PC-9 (cell line): ENCODE results near the gene CPXM2. TPM values are rescaled to one million over a fixed set of nuclear protein-coding genes. Genes with fewer than 3 reads are reported as not detected.

Experiments used
- BruUV-seq: library from RNA; stranded (reverse); fragments of 400-500 nt; replicated peaks from 2 replicates; lab custom pipeline; 2021; lab: Mats Ljungman, UMichigan
- CTCF ChIA-PET: fragments of 300-600 bp; sonication (Branson Sonifier 250); formaldehyde crosslinking; loops from one replicate; lab custom pipeline; 2022; ENCODE audit warnings: antibody characterized with exemption; lab: Charles Lee
- POLR2A ChIA-PET: fragments of 300-600 bp; sonication (Branson Sonifier 250); formaldehyde crosslinking; loops from one replicate; lab custom pipeline; 2022; ENCODE audit warnings: antibody characterized with exemption; ENCODE audit not compliant: unreplicated experiment; lab: Charles Lee
- DNase-seq, 2 experiments: peaks; one replicate each; pipeline versions ENCODE4 v3.0.0 to v3.0.0-alpha.2; 2015 to 2022; ENCODE audit warnings: mixed read lengths in 1 of 2
- H2AFZ ChIP-seq: fragments of 200-600 bp; sonication (generic); 2 replicates; pipeline ENCODE4 v1.8.1; 2017; ENCODE audit warnings: antibody characterized with exemption
- H3F3A ChIP-seq: fragments of 200-600 bp; sonication (generic); 2 replicates; pipeline ENCODE4 v1.8.1; 2017; ENCODE audit warnings: antibody characterized with exemption, mild to moderate bottlenecking, low read depth; ENCODE audit not compliant: insufficient read depth
- H3K27ac ChIP-seq: fragments of 200-600 bp; sonication (generic); 2 replicates; pipeline ENCODE4 v1.6.1; 2016; ENCODE audit warnings: mixed run types
- H3K27me3 ChIP-seq: fragments of 200-600 bp; sonication (generic); 2 replicates; pipeline ENCODE4 v1.6.1; 2016; ENCODE audit warnings: low read depth, mixed run types; ENCODE audit not compliant: insufficient read depth
- H3K36me3 ChIP-seq: fragments of 200-600 bp; sonication (generic); 2 replicates; pipeline ENCODE4 v1.6.1; 2016; ENCODE audit warnings: low read depth, mixed run types
- H3K4me1 ChIP-seq: fragments of 200-600 bp; sonication (generic); replicated peaks from 2 replicates; pipeline ENCODE4 v1.6.1; 2016; ENCODE audit warnings: mixed run types; ENCODE audit not compliant: insufficient read depth
- H3K4me2 ChIP-seq: fragments of 200-600 bp; sonication (generic); 2 replicates; pipeline ENCODE4 v1.6.1; 2017; ENCODE audit warnings: mixed run types
- H3K4me3 ChIP-seq: fragments of 200-600 bp; sonication (generic); 2 replicates; pipeline ENCODE4 v1.6.1; 2016; ENCODE audit warnings: mixed run types
- H3K79me2 ChIP-seq: fragments of 200-600 bp; sonication (generic); 2 replicates; pipeline ENCODE4 v1.6.1; 2017; ENCODE audit warnings: low read depth, mixed run types
- H3K9me2 ChIP-seq: fragments of 200-600 bp; sonication (generic); 2 replicates; pipeline ENCODE4 v1.8.1; 2017; ENCODE audit warnings: mild to moderate bottlenecking; ENCODE audit not compliant: insufficient read depth
- H3K9me3 ChIP-seq: fragments of 200-600 bp; sonication (generic); 2 replicates; pipeline ENCODE4 v1.8.1; 2016; ENCODE audit warnings: low read depth; ENCODE audit not compliant: insufficient read depth
- H4K20me1 ChIP-seq: fragments of 200-600 bp; sonication (generic); 2 replicates; pipeline ENCODE4 v1.8.1; 2017; ENCODE audit not compliant: insufficient read depth
- EZH2 ChIP-seq: fragments of 200-600 bp; sonication (generic); IDR thresholded peaks from 2 replicates; pipeline ENCODE4 v1.8.0; 2017; ENCODE audit warnings: antibody characterized with exemption, low read depth
- intact Hi-C: fragments of 100-400 bp; cut with micrococcal nuclease; formaldehyde crosslinking; loops from one replicate; pipeline ENCODE4 v1.10.0; 2022; ENCODE audit not compliant: unreplicated experiment
- total RNA-seq: library from RNA; stranded (reverse); gene quantifications from 2 replicates; pipeline ENCODE4 v1.2.3, GENCODE V29; 2021
- TF ChIP-seq, protein P1 (sequence below): fragments of 200-600 bp; sonication (generic); conservative IDR thresholded peaks from 2 replicates; pipeline ENCODE4 v1.6.1; 2017; ENCODE audit warnings: mixed run types, antibody characterized with exemption, mild to moderate bottlenecking, moderate library complexity

Gene CPXM2
- total RNA-seq, 1 experiment from 2014 or later: not detected

DNA sequence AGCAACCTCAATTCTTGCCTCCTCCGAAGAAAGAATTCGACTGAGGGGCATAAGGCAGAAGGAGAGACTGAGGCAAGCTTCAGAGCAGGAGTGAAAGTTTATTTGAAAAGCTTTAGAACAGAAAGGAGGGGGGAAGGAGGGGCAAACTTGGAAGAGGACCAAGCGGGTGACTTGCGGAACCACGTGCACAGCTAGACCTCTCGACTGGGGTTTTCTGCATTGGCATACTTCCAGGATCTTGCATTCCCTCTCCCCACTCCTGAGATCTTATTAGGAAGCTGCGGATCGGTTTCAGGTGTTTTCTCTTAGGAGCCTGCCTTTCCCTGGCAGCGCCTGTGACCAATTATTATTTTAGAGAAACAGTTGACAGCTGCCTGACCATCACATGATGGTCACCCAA, 20.3 kb upstream of the CPXM2 start:
- no peak for TF ChIP-seq EZH2
- TF ChIP-seq, protein P1, sequence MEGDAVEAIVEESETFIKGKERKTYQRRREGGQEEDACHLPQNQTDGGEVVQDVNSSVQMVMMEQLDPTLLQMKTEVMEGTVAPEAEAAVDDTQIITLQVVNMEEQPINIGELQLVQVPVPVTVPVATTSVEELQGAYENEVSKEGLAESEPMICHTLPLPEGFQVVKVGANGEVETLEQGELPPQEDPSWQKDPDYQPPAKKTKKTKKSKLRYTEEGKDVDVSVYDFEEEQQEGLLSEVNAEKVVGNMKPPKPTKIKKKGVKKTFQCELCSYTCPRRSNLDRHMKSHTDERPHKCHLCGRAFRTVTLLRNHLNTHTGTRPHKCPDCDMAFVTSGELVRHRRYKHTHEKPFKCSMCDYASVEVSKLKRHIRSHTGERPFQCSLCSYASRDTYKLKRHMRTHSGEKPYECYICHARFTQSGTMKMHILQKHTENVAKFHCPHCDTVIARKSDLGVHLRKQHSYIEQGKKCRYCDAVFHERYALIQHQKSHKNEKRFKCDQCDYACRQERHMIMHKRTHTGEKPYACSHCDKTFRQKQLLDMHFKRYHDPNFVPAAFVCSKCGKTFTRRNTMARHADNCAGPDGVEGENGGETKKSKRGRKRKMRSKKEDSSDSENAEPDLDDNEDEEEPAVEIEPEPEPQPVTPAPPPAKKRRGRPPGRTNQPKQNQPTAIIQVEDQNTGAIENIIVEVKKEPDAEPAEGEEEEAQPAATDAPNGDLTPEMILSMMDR: no peak
- no peaks in the 10 kb centered on the region for H3K9me2 ChIP-seq
- no peaks in the 10 kb centered on the region for H3K36me3 ChIP-seq
- H3K79me2 ChIP-seq: no peaks in the 10 kb centered on the region
- H3K27me3 ChIP-seq: peaks cover 55% of the 10 kb centered on the region
- no peaks in the 10 kb centered on the region for H3F3A ChIP-seq
- ChIA-PET CTCF (no interaction called here), POLR2A (no interaction called here)
- intact Hi-C loops: no loop called here
- DNase-seq: no peak
- BruUV-seq: no TSS peak
- H4K20me1 ChIP-seq: no peaks in the 10 kb centered on the region
- H3K4me1 ChIP-seq: no peaks in the 10 kb centered on the region
- no peak overlapping the region for H3K4me2 ChIP-seq
- H3K4me3 ChIP-seq: no peak overlapping the region
- no peaks in the 10 kb centered on the region for H3K9me3 ChIP-seq
- H2AFZ ChIP-seq: no peak overlapping the region
- H3K27ac ChIP-seq: no peak overlapping the region

DNA sequence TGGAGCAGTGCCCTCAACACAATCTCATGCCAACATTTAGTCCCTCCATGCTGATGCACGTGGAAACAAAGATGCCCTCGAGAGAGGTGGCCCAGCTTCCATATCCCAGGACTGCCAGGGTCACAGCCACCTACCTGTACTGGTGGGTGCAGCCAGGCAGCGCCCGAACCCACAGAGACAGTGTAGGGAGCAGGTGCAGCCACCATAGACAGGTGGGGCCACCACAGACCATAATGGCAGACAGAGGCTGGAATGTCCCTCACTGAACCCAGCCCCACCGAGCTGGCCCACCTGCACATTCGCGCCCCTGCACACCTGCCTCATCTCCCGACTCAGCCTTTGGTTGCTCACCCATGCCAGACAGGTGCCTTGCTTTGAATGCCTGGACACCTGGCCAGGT, 18.3 kb upstream of the CPXM2 start:
- no peaks in the 10 kb centered on the region for H3K79me2 ChIP-seq
- intact Hi-C loops: no loop called here
- no peaks in the 10 kb centered on the region for H3F3A ChIP-seq
- H4K20me1 ChIP-seq: no peaks in the 10 kb centered on the region
- POLR2A ChIA-PET: no interaction called here
- CTCF ChIA-PET: no interaction called here
- no peak overlapping the region for H3K27ac ChIP-seq
- no peaks in the 10 kb centered on the region for H3K4me1 ChIP-seq
- no peak for TF ChIP-seq EZH2
- TF ChIP-seq, protein P1: no peak
- no peaks in the 10 kb centered on the region for H3K9me2 ChIP-seq
- DNase-seq: no peak
- H3K9me3 ChIP-seq: no peaks in the 10 kb centered on the region
- BruUV-seq: no TSS peak
- H3K4me3 ChIP-seq: no peak overlapping the region
- no peak overlapping the region for H2AFZ ChIP-seq
- no peak overlapping the region for H3K4me2 ChIP-seq
- no peaks in the 10 kb centered on the region for H3K36me3 ChIP-seq
- peaks cover 66% of the 10 kb centered on the region for H3K27me3 ChIP-seq

DNA sequence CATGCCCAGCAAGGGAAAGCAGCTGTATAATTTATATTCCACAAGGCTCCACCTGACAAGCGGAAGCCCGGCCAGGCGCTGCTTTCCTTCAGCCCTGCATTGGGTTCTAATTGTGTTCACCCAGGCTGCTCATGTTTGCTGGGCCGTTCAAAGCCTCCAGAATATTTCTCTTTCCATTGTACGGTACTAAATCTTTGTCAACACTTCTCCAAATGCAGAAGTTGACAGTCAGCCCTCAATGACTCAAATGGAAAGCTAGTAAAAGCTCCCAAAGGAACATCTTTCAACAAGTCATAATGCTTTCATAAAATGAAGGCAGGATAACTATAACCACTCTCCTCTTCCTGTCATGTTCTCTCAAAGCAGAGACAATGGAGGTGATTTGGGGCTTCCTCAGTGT, 17.8 kb upstream of the CPXM2 start:
- Histone ChIP-seq H3K27ac (no peak overlapping the region), H3F3A (no peaks in the 10 kb centered on the region), H3K27me3 (peaks cover 62% of the 10 kb centered on the region), H3K4me3 (no peak overlapping the region), H3K79me2 (no peaks in the 10 kb centered on the region), H3K9me2 (no peaks in the 10 kb centered on the region), H3K4me1 (no peaks in the 10 kb centered on the region), H2AFZ (no peak overlapping the region), H3K36me3 (no peaks in the 10 kb centered on the region), H3K4me2 (no peak overlapping the region), H4K20me1 (no peaks in the 10 kb centered on the region), H3K9me3 (no peaks in the 10 kb centered on the region)
- DNase-seq: no peak
- ChIA-PET CTCF (no interaction called here), POLR2A (no interaction called here)
- intact Hi-C loops: no loop called here
- no TSS peak for BruUV-seq
- TF ChIP-seq, protein P1: no peak
- no peak for TF ChIP-seq EZH2
